Panc1 (cell line): ENCODE results near the gene SAMD4A. TPM values are rescaled to one million over a fixed set of nuclear protein-coding genes. Genes with fewer than 3 reads are reported as not detected.
A peak's percentile ranks its signal among the peaks of the same experiment; 100 is the strongest.

Experiments
- ATAC-seq: fragments of 200-7000 bp; cut with Tn5 transposase; 2 replicates; pipeline ENCODE4 v1.9.1; 2020; ENCODE audit warnings: mild to moderate bottlenecking, moderate library complexity
- BruUV-seq: library from RNA; stranded (reverse); fragments of 400-500 nt; replicated peaks from 2 replicates; lab custom pipeline; 2021; lab: Mats Ljungman, UMichigan
- CTCF ChIA-PET: fragments of 300-600 bp; sonication (Branson Sonifier 250); formaldehyde crosslinking; loops from one replicate; lab custom pipeline; 2022; ENCODE audit warnings: antibody characterized with exemption; lab: Charles Lee
- POLR2A ChIA-PET: fragments of 300-600 bp; sonication (Branson Sonifier 250); formaldehyde crosslinking; loops from one replicate; lab custom pipeline; 2022; ENCODE audit warnings: antibody characterized with exemption; lab: Charles Lee
- DNase-seq: peaks from one replicate; pipeline ENCODE4 v3.0.0-alpha.2; 2010; ENCODE audit warnings: low read depth, low spot score
- H3K27ac ChIP-seq: 2 replicates; pipeline ENCODE4 v1.5.1; 2011; ENCODE audit warnings: mild to moderate bottlenecking, low read length, inconsistent platforms
- H3K27me3 ChIP-seq: fragments of 200-500 bp; sonication (Bioruptor generic); 2 replicates; pipeline ENCODE4 v1.6.0; 2014; ENCODE audit warnings: low read length, inconsistent platforms; ENCODE audit not compliant: control insufficient read depth, insufficient read depth
- H3K36me3 ChIP-seq: fragments of 200-500 bp; sonication (Bioruptor generic); 2 replicates; pipeline ENCODE4 v1.5.1; 2014; ENCODE audit warnings: inconsistent platforms, mild to moderate bottlenecking, low read length, moderate library complexity; ENCODE audit not compliant: control insufficient read depth, insufficient read depth
- H3K4me1 ChIP-seq: 2 replicates; pipeline ENCODE4 v1.5.1; 2011; ENCODE audit warnings: inconsistent platforms, mild to moderate bottlenecking, low read length, moderate library complexity; ENCODE audit not compliant: control insufficient read depth, insufficient read depth
- H3K4me3 ChIP-seq, 2 experiments: 2 replicates each; pipeline ENCODE4 v1.5.1; 2011 to 2012; ENCODE audit warnings: low read depth in 2 of 2, low read length in 2 of 2, mild to moderate bottlenecking in 2 of 2, inconsistent platforms in 1 of 2, moderate library complexity in 1 of 2
- H3K9me3 ChIP-seq: fragments of 200-500 bp; sonication (Bioruptor generic); 2 replicates; pipeline ENCODE4 v1.5.1; 2014; ENCODE audit warnings: low read depth, mild to moderate bottlenecking, inconsistent platforms, low read length, moderate library complexity; ENCODE audit not compliant: control insufficient read depth, insufficient read depth
- CTCF ChIP-seq: fragments of 450-650 bp; IDR thresholded peaks from 2 replicates; pipeline ENCODE4 v1.5.1; 2017; ENCODE audit warnings: mild to moderate bottlenecking
- POLR2AphosphoS5 ChIP-seq: IDR thresholded peaks from 2 replicates; pipeline ENCODE4 v1.6.1; 2012; ENCODE audit warnings: mild to moderate bottlenecking, low read depth, low read length, moderate library complexity
- REST ChIP-seq, 2 experiments: IDR thresholded peaks; 2 replicates each; pipeline ENCODE4 v1.6.1; 2011 to 2012; ENCODE audit warnings: low read depth in 2 of 2, control low read depth in 1 of 2, low read length in 1 of 2, mild to moderate bottlenecking in 1 of 2, moderate library complexity in 1 of 2; ENCODE audit not compliant: insufficient read depth in 1 of 2
- SIN3A ChIP-seq: IDR thresholded peaks from 2 replicates; pipeline ENCODE4 v1.6.1; 2012; ENCODE audit warnings: low read depth, mild to moderate bottlenecking, low read length, moderate library complexity, borderline replicate concordance; ENCODE audit not compliant: insufficient read depth
- TCF7L2 ChIP-seq: IDR thresholded peaks from 2 replicates; pipeline ENCODE4 v1.6.1; 2011; ENCODE audit warnings: mild to moderate bottlenecking, low read depth, low read length, inconsistent platforms
- in situ Hi-C: cut with HindIII; loops from 2 replicates; pipeline ENCODE4 v1.10.0; 2016; ENCODE audit warnings: low sequenced_read_pairs, low pct_unique_long_range_greater_than_20kb
- intact Hi-C: fragments of 100-400 bp; cut with micrococcal nuclease; formaldehyde crosslinking; loops from one replicate; pipeline ENCODE4 v1.10.0; 2022; ENCODE audit not compliant: unreplicated experiment
- total RNA-seq: library from RNA; stranded (reverse); gene quantifications from one replicate; pipeline ENCODE4 v1.2.1, GENCODE V29; 2021; ENCODE audit not compliant: unreplicated experiment

SAMD4A gene
- total RNA-seq, 1 experiment from 2014 or later: 15.2 TPM

GRCh38 chr14:54652188-54652587, 85.3 kb downstream of the SAMD4A start:
- POLR2A ChIA-PET: interaction anchor here (0.7 kb wide), 1 partner anchor 37 kb away, joined by 5 read pairs; no protein-coding TSS in a partner anchor
- BruUV-seq: no TSS peak
- in situ Hi-C loops (no loop called here), intact Hi-C loops (no loop called here)
- CTCF ChIA-PET: interaction anchor here (0.7 kb wide), 1 partner anchor 96 kb away, joined by 5 read pairs; no protein-coding TSS in a partner anchor
- Histone ChIP-seq H3K4me3 (peak overlapping the region; percentile 29 to 45), H3K27ac (peak overlapping the region; percentile 98), H3K4me1 (peaks cover 38% of the 10 kb centered on the region), H3K36me3 (no peaks in the 10 kb centered on the region), H3K9me3 (no peaks in the 10 kb centered on the region), H3K27me3 (no peaks in the 10 kb centered on the region)
- TF ChIP-seq REST (IDR thresholded peaks at IDR 0.05; ENCODE audit: insufficient read depth in 1 of 2, low read depth in 2 of 2, low read length in 1 of 2) (no peak), POLR2AphosphoS5 (0 out of 2 replicates have a peak, but pooled peaks have one; percentile 29)
- DNase-seq (peak; percentile 78), ATAC-seq (peak; percentile 90)

GRCh38 chr14:54652605-54653052, 85.7 kb downstream of the SAMD4A start:
- Histone ChIP-seq H3K4me3 (peak overlapping the region; percentile 29 to 45), H3K27ac (peak overlapping the region; percentile 98), H3K4me1 (peaks cover 38% of the 10 kb centered on the region), H3K27me3 (no peaks in the 10 kb centered on the region), H3K36me3 (no peaks in the 10 kb centered on the region), H3K9me3 (no peaks in the 10 kb centered on the region)
- BruUV-seq: TSS peak; percentile 72
- in situ Hi-C loops (no loop called here), intact Hi-C loops (no loop called here)
- ATAC-seq (no peak), DNase-seq (no peak)
- no peak for TF ChIP-seq SIN3A
- TF ChIP-seq TCF7L2: no peak
- no peak for TF ChIP-seq REST (IDR thresholded peaks at IDR 0.05; ENCODE audit: insufficient read depth in 1 of 2, low read depth in 2 of 2, low read length in 1 of 2)
- no peak for TF ChIP-seq POLR2AphosphoS5
- TF ChIP-seq CTCF: no peak
- ChIA-PET POLR2A (interaction anchor here (0.7 kb wide), 1 partner anchor 36 kb away, joined by 5 read pairs; no protein-coding TSS in a partner anchor), CTCF (interaction anchor here (0.7 kb wide), 1 partner anchor 67 kb away, joined by 4 read pairs; no protein-coding TSS in a partner anchor)
